ENCODE data around the gene GSDMA. TPM values are rescaled to one million over a fixed set of nuclear protein-coding genes. Genes with fewer than 3 reads are reported as not detected.

Gene GSDMA
- total RNA-seq, 2 experiments from 2014 or later: 0.15 to 0.57 TPM

GRCh38 chr17:39995438-39995837, 32.6 kb downstream of the GSDMA start:
- TF ChIP-seq CTCF (conservative IDR thresholded peaks at IDR 0.05; ENCODE audit: low read length): no peak
- no peak for TF ChIP-seq EZH2phosphoT487 (IDR thresholded peaks at IDR 0.05; ENCODE audit: borderline replicate concordance, low read depth, low read length)
- Histone ChIP-seq H3K36me3 (ENCODE audit: insufficient read depth, low read length) (peaks cover 77% of the 10 kb centered on the region), H2AFZ (ENCODE audit: low read length) (no peak overlapping the region), H3K4me2 (ENCODE audit: low read length) (no peak overlapping the region), H3K79me2 (ENCODE audit: insufficient read depth, low read depth, low read length) (no peaks in the 10 kb centered on the region), H3K27ac (ENCODE audit: low read depth, low read length, poor library complexity, severe bottlenecking) (no peak overlapping the region), H3K4me1 (ENCODE audit: insufficient read depth, low read length, poor library complexity, severe bottlenecking) (no peaks in the 10 kb centered on the region), H3K4me3 (ENCODE audit: low read depth, low read length, poor library complexity, severe bottlenecking) (no peak overlapping the region), H3K9me3 (ENCODE audit: low read length) (no peaks in the 10 kb centered on the region), H4K20me1 (ENCODE audit: insufficient read depth, low read length) (no peaks in the 10 kb centered on the region), H3K9me2 (ENCODE audit: insufficient read depth, low read length) (no peaks in the 10 kb centered on the region)
- no TSS peak for BruUV-seq (replicated peaks)
- intact Hi-C loops (cut with micrococcal nuclease; ENCODE audit: unreplicated experiment): no loop called here
- DNase-seq (ENCODE audit: low spot score): no peak
- CTCF ChIA-PET (ENCODE audit: unreplicated experiment): no interaction called here
- POLR2A ChIA-PET: no interaction called here

GRCh38 chr17:39996162-39996561, 33.4 kb downstream of the GSDMA start:
- H3K27ac ChIP-seq (ENCODE audit: low read depth, low read length, poor library complexity, severe bottlenecking): no peak overlapping the region
- H3K36me3 ChIP-seq (ENCODE audit: insufficient read depth, low read length): peaks cover 70% of the 10 kb centered on the region
- no peak for DNase-seq (ENCODE audit: low spot score)
- no peak overlapping the region for H3K4me3 ChIP-seq (ENCODE audit: low read depth, low read length, poor library complexity, severe bottlenecking)
- no peaks in the 10 kb centered on the region for H3K9me2 ChIP-seq (ENCODE audit: insufficient read depth, low read length)
- ChIA-PET CTCF (ENCODE audit: unreplicated experiment) (interaction anchor here (0.6 kb wide), 1 partner anchor 117 kb away, joined by 5 read pairs; no protein-coding TSS in a partner anchor), POLR2A (interaction anchor here (0.6 kb wide), 1 partner anchor 193 kb away, joined by 6 read pairs; no protein-coding TSS in a partner anchor)
- H3K9me3 ChIP-seq (ENCODE audit: low read length): no peaks in the 10 kb centered on the region
- no peak overlapping the region for H2AFZ ChIP-seq (ENCODE audit: low read length)
- H3K4me1 ChIP-seq (ENCODE audit: insufficient read depth, low read length, poor library complexity, severe bottlenecking): no peaks in the 10 kb centered on the region
- no peak overlapping the region for H3K4me2 ChIP-seq (ENCODE audit: low read length)
- H4K20me1 ChIP-seq (ENCODE audit: insufficient read depth, low read length): no peaks in the 10 kb centered on the region
- TF ChIP-seq EZH2phosphoT487 (IDR thresholded peaks at IDR 0.05; ENCODE audit: borderline replicate concordance, low read depth, low read length) (no peak), CTCF (conservative IDR thresholded peaks at IDR 0.05; ENCODE audit: low read length) (no peak)
- no peaks in the 10 kb centered on the region for H3K79me2 ChIP-seq (ENCODE audit: insufficient read depth, low read depth, low read length)
- intact Hi-C loops (cut with micrococcal nuclease; ENCODE audit: unreplicated experiment): no loop called here
- no TSS peak for BruUV-seq (replicated peaks)

- TF ChIP-seq CTCF (conservative IDR thresholded peaks at IDR 0.05; ENCODE audit: low read length) (no peak), EZH2phosphoT487 (IDR thresholded peaks at IDR 0.05; ENCODE audit: borderline replicate concordance, low read depth, low read length) (no peak)
- Histone ChIP-seq H3K9me3 (ENCODE audit: low read length) (no peaks in the 10 kb centered on the region), H4K20me1 (ENCODE audit: insufficient read depth, low read length) (no peaks in the 10 kb centered on the region), H3K36me3 (ENCODE audit: insufficient read depth, low read length) (peaks cover 63% of the 10 kb centered on the region), H3K4me2 (ENCODE audit: low read length) (no peak overlapping the region), H3K4me3 (ENCODE audit: low read depth, low read length, poor library complexity, severe bottlenecking) (no peak overlapping the region), H3K4me1 (ENCODE audit: insufficient read depth, low read length, poor library complexity, severe bottlenecking) (no peaks in the 10 kb centered on the region), H3K79me2 (ENCODE audit: insufficient read depth, low read depth, low read length) (no peaks in the 10 kb centered on the region), H2AFZ (ENCODE audit: low read length) (no peak overlapping the region), H3K27ac (ENCODE audit: low read depth, low read length, poor library complexity, severe bottlenecking) (no peak overlapping the region), H3K9me2 (ENCODE audit: insufficient read depth, low read length) (no peaks in the 10 kb centered on the region)
- no TSS peak for BruUV-seq (replicated peaks)
- DNase-seq (ENCODE audit: low spot score): no peak
- CTCF ChIA-PET (ENCODE audit: unreplicated experiment): no interaction called here
- intact Hi-C loops (cut with micrococcal nuclease; ENCODE audit: unreplicated experiment): no loop called here
- POLR2A ChIA-PET: interaction anchor here (0.6 kb wide), 1 partner anchor 194 kb away, joined by 6 read pairs; no protein-coding TSS in a partner anchor
Observed at GRCh38 chr17:39996800-39997199, 34.0 kb downstream of the GSDMA start.

Measured in OCI-LY7 (cell line).